DND-41 (cell line): ENCODE results near the gene ZNF235.

ENCODE experiments used
- EZH2 ChIP-seq: IDR thresholded peaks from 3 replicates; pipeline ENCODE4 v1.6.1; 2012; ENCODE audit warnings: borderline replicate concordance, low read depth, mild to moderate bottlenecking, moderate library complexity, low read length, inconsistent platforms; ENCODE audit not compliant: severe bottlenecking
- TF ChIP-seq, protein P1 (sequence below): IDR thresholded peaks from 2 replicates; pipeline ENCODE4 v1.5.1; 2012; ENCODE audit warnings: borderline replicate concordance, low read length, moderate library complexity, mild to moderate bottlenecking; ENCODE audit not compliant: poor library complexity, severe bottlenecking; ENCODE audit errors: extremely low read depth

DNA sequence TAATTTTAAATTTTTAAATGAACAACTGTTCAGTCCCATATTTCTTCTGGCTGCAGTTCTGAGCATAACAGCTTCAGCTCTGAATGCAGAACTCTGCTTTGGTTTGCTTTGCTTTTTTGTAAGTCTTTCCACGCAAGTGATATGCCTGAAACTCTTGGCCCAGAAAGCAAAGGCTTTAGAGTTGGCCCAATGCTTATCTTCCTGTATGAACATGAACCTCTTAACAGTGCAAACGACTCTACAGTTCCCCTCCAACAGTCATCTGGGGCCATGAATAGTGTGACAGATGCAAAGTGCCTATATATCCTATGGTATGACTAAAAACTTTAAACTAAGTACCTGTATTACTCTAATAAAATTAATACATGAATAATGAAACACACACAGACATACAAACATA, 37.0 kb upstream of the ZNF235 start:
- TF ChIP-seq, protein P1, sequence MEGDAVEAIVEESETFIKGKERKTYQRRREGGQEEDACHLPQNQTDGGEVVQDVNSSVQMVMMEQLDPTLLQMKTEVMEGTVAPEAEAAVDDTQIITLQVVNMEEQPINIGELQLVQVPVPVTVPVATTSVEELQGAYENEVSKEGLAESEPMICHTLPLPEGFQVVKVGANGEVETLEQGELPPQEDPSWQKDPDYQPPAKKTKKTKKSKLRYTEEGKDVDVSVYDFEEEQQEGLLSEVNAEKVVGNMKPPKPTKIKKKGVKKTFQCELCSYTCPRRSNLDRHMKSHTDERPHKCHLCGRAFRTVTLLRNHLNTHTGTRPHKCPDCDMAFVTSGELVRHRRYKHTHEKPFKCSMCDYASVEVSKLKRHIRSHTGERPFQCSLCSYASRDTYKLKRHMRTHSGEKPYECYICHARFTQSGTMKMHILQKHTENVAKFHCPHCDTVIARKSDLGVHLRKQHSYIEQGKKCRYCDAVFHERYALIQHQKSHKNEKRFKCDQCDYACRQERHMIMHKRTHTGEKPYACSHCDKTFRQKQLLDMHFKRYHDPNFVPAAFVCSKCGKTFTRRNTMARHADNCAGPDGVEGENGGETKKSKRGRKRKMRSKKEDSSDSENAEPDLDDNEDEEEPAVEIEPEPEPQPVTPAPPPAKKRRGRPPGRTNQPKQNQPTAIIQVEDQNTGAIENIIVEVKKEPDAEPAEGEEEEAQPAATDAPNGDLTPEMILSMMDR, result no peak
- no peak for TF ChIP-seq EZH2
